HG03060 (cell line): ENCODE measurements around the gene ARHGEF11.

Experiments
- ATAC-seq: cut with Tn5 transposase; IDR thresholded peaks from one replicate; pipeline ENCODE4 v1.9.1; 2021; ENCODE audit warnings: low read depth, moderate number of reproducible peaks; ENCODE audit not compliant: unreplicated experiment

Gene ARHGEF11

DNA sequence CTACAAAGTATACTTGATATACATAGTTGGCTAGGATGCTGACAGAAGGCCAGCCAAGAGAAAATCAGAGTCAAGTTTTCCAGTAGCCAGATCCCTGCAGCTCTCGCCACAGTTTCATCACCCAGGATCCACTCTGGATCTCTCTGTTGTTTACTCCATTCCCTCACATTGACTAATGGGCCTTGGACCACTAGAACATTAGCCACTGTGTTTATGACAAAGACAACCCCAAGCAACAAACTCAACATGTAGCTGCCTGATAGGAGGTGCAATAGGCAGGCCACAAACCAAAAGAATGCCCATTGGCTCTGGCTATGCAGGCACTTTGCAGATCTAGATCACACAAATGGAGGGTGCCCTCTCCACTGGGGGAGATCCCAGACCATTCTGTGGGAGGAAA lies 44.2 kb downstream of the ARHGEF11 start:
- ATAC-seq = no peak

DNA sequence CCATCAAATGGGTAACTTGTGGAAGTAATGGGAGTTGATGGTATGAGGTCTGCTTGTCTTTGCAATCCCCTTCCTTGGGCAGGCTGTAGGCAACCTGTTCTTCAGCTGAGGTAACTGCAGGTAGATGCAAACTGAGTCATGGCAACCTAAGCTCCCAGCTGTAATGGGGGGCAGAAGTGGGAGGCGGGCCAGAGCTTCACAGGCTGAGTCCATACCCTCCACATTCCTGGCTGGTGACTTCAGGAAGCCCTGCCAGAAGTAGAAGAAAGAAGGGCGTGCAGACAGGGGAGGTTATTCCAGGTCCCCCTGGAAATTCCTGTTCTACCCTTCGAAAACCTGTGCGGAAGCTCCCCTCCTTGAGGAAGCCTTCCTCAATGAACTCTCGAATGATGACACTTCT lies 44.9 kb downstream of the ARHGEF11 start:
- ATAC-seq = no peak

DNA sequence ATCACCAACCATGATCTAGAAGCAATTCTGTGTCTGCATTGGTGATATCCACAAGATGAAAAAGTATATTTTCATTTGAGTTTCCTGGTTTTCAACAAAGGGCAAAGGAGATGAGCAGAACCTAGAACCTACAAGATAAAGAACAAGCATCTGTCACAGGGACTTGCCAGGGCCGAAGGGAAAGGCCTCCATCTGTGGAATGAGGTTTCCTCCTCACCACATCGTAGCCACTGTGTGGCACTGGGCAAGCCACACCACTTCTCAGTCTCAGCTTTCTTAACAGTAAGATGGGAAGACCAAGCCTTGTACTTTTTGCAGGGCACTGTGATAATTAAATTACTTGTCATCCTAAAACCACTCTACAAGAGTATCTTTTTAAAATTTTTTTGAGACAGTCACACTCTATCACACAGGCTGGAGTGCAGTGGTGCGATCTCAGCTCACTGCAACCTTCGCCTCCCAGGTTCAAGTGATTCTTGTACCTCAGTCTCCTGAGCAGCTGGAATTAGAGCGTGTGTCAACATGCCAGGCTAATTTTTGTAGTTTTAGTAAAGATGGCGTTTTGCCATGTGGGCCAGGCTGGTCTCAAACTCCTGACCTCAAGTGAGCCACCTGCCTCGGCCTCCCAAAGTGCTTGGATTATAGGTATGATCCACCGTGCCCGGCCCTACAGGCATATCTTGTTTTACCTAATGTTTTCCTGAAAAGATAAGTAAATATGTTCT lies 45.8 kb downstream of the ARHGEF11 start:
- no peak for ATAC-seq

DNA sequence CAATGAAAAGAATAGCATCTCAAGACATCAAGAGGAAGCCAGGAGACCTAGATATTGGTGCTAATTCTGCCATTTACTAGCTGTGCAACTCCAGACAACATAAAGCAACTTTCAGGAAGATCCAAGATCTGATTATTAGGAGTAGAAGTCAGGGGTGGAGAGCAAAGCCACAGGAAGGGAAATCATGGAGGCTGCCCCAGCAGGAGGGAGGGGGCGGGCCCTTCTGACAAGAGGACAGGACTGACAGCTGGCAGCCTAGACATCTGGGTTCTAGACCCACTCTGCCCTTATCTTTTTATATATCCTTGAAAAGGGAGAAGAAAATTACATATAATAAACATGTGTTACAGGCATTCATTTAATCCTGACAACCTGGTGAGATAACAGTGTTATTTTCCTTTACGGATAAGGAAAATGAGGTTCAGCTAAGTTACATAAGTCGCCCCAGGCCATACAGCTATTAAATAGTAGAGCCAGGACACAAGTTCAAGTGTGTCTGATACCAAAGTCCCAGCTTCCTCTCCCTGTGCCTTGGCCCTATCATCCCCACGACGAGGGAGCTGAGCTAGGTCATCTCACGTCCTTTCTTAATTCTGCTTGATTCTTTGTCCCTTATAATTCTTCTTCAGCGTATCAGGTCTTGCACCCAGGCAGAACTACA lies 46.6 kb downstream of the ARHGEF11 start:
- ATAC-seq = no peak

GRCh38 chr1:156998301-156998700 lies 47.2 kb downstream of the ARHGEF11 start:
- ATAC-seq = no peak

- no peak for ATAC-seq
Measured at GRCh38 chr1:156995412-156995811, 50.1 kb downstream of the ARHGEF11 start.

GRCh38 chr1:156994277-156994676 lies 51.3 kb downstream of the ARHGEF11 start:
- no peak for ATAC-seq

DNA sequence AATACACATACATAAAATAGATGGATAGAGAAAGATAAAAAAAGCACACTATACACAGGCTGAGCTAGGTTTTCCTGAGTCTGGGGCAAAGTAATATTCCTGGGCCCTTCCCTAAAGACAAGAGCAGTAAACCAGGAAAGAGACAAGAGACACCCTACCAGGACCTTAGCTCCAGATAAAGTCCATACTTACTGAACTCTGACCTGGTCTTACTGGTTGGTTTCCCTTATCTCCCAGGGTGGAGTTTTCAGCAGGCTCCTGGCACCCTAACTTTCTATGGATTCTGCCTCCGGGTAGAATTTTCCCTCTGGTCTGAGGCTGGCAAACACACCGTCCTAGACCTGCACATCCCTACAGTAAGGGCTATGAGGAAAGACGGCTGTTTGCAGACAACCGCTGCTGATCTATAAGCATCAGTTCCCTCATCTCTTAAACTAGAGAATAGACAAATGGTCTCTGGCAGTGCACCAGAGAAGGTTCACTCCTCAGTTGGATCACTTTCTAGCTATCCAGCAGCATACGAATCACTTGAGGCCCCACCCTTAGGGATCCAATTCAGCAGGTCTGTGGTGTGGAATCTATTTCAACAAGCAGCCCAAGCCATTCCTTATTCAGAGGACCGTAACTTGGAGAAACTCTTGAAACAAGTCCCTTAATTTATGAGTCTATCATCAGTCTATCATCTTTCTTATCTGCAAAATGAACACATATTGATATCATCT lies 52.0 kb downstream of the ARHGEF11 start:
- no peak for ATAC-seq

DNA sequence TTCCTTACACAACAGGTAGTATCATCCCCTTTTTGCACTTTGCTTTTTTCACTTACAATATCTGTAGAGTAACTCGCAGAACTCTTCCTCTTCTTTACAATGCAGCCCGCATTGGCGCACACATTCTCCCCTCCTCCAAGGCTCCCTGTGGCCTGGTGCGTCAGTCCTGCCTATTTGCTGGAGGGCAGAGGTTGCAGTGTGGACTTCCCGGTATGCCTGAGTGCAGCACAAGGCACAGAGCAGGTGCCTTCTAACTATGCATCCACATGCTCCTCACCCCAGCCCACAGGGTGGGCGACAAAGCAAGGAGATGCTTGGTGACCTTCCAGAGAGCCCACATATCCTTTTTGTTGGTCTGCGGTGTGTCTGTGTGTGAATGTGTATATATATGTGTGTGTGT lies 53.3 kb downstream of the ARHGEF11 start:
- ATAC-seq = no peak

DNA sequence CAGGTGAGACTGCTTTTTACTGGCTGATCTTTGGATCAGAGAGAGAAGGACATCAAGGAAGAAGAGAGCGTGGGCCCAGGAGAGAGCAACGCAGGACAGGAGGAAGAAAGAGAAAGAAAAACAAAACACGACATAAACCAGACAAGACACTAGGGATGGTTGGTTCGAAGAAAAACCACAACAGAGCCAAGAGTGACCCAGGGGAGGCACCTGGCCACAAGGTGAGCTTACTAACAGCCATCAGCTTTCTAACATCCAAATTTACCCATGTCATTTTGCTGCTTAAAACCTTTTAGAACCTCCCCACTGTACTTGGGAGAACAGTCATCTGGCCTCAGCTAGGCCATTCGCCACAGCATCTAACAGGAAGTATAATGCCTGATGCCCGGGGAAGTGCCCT lies 57.8 kb downstream of the ARHGEF11 start:
- ATAC-seq = no peak

- ATAC-seq = no peak
Measured at GRCh38 chr1:156980551-156980950, 65.0 kb downstream of the ARHGEF11 start.

- no peak for ATAC-seq
Measured at GRCh38 chr1:156975084-156975483, 70.5 kb downstream of the ARHGEF11 start.

GRCh38 chr1:156973417-156973816 lies 72.1 kb downstream of the ARHGEF11 start:
- no peak for ATAC-seq

GRCh38 chr1:156970017-156970416 lies 75.5 kb downstream of the ARHGEF11 start:
- no peak for ATAC-seq

GRCh38 chr1:156969496-156969895 lies 76.0 kb downstream of the ARHGEF11 start:
- ATAC-seq = no peak

DNA sequence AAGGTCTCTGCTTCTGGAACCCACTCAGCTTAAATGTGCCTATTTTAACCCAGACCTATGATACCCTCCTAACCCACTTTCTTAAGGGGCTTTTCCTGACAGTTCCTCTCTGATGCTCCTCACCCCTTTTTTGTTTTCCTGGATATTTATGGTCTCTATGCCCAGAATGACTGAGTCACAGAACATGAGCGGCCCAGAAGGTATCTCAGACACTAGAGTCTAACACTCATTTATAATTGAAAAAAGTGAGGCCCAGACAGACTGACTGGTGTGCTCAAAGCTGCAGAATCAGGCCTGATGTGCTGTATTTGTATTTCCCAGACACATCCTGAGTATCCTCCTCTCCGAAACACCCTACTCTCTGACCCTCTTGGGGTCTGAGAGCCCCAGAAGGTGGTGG lies 81.1 kb downstream of the ARHGEF11 start:
- ATAC-seq = no peak

GRCh38 chr1:156963621-156964020 lies 81.9 kb downstream of the ARHGEF11 start:
- ATAC-seq = no peak

GRCh38 chr1:156961709-156962108 lies 83.8 kb downstream of the ARHGEF11 start:
- ATAC-seq = no peak

GRCh38 chr1:156959925-156960324 lies 85.6 kb downstream of the ARHGEF11 start:
- no peak for ATAC-seq

- no peak for ATAC-seq
Measured at GRCh38 chr1:156959414-156959813, 86.1 kb downstream of the ARHGEF11 start.

GRCh38 chr1:156958247-156958714 lies 87.3 kb downstream of the ARHGEF11 start:
- ATAC-seq = no peak
